K562 (cell line): ENCODE results near the gene MS4A1. TPM values are rescaled to one million over a fixed set of nuclear protein-coding genes. Genes with fewer than 3 reads are reported as not detected.

Source experiments
- ATAC-seq: fragments of 200-7000 bp; cut with Tn5 transposase; 3 replicates; pipeline ENCODE4 v1.9.1; 2020; ENCODE audit warnings: moderate library complexity
- BruUV-seq: library from RNA; stranded (reverse); fragments of 400-500 nt; replicated peaks from 2 replicates; lab custom pipeline; 2021; lab: Mats Ljungman, UMichigan
- CTCF ChIA-PET: fragments of 300-600 bp; formaldehyde crosslinking; extraction: SDS; loops from one replicate; lab custom pipeline; 2021; ENCODE audit warnings: low intra/inter-chr PET ratio; lab: Yijun Ruan, JAX
- POLR2A ChIA-PET: fragments of 300-600, 350-650 bp; sonication (Branson Sonifier 250); formaldehyde crosslinking; extraction: SDS; loops from one replicate; lab custom pipeline; 2021; ENCODE audit warnings: antibody characterized with exemption, inconsistent platforms; lab: Yijun Ruan, JAX
- DNase-seq, 4 experiments: peaks; one replicate each; pipeline versions ENCODE4 v3.0.0 to v3.0.0-alpha.2; 2011 to 2018; ENCODE audit warnings: low spot score in 3 of 4, mixed read lengths in 3 of 4; ENCODE audit errors: extremely low read depth in 1 of 4
- FAIRE-seq: peaks from 2 replicates; lab custom pipeline; 2011; peaks lifted over from hg19 to GRCh38; lab: Jason Lieb, UNC
- H2AFZ ChIP-seq: 2 replicates; pipeline ENCODE4 v1.6.0; 2011; ENCODE audit warnings: low read depth, low read length, control low read depth, inconsistent platforms
- H3K27ac ChIP-seq: fragments of 200-600 bp; 3 replicates; pipeline ENCODE4 v1.8.0; 2011; ENCODE audit warnings: low read depth, mild to moderate bottlenecking, control low read depth, inconsistent platforms, low read length, moderate library complexity, mixed read lengths; ENCODE audit errors: extremely low read depth
- H3K27me3 ChIP-seq, 2 experiments: fragments of 300-600 bp in 1 of 2; 2 replicates in 1 of 2; 3 replicates in 1 of 2; pipeline versions ENCODE4 v1.6.0 to v1.8.0; 2011; ENCODE audit warnings: inconsistent platforms in 2 of 2, low read length in 2 of 2, mild to moderate bottlenecking in 1 of 2, mixed read lengths in 1 of 2, moderate library complexity in 1 of 2; ENCODE audit not compliant: control insufficient read depth in 2 of 2, insufficient read depth in 2 of 2
- H3K36me3 ChIP-seq: fragments of 300-600 bp; 3 replicates; pipeline ENCODE4 v1.8.0; 2011; ENCODE audit warnings: mild to moderate bottlenecking, low read length, inconsistent platforms; ENCODE audit not compliant: control insufficient read depth, insufficient read depth
- H3K4me1 ChIP-seq, 2 experiments: fragments of 200-600 bp in 1 of 2; replicated peaks in 1 of 2; 2 replicates in 1 of 2; 3 replicates in 1 of 2; pipeline versions ENCODE4 v1.5.1 to v1.8.0; 2011; ENCODE audit warnings: inconsistent platforms in 2 of 2, low read length in 2 of 2, mild to moderate bottlenecking in 1 of 2, mixed read lengths in 1 of 2, moderate library complexity in 1 of 2; ENCODE audit not compliant: control insufficient read depth in 2 of 2, insufficient read depth in 2 of 2
- H3K4me2 ChIP-seq: 2 replicates; pipeline ENCODE4 v1.6.1; 2011; ENCODE audit warnings: low read length, control low read depth, inconsistent platforms, mixed read lengths; ENCODE audit not compliant: insufficient read depth
- H3K4me3 ChIP-seq: fragments of 200-600 bp; sonication (generic), shearing (Covaris generic); 2 replicates; pipeline ENCODE4 v1.5.1; 2016; ENCODE audit warnings: control low read depth, inconsistent platforms
- H3K79me2 ChIP-seq: fragments of 200-600 bp; 3 replicates; pipeline ENCODE4 v1.8.0; 2011; ENCODE audit warnings: low read length, inconsistent platforms; ENCODE audit not compliant: control insufficient read depth, insufficient read depth
- H3K9ac ChIP-seq, 2 experiments: 2 replicates each; pipeline versions ENCODE4 v1.6.0 to v1.6.1; 2011; ENCODE audit warnings: low read depth in 2 of 2, low read length in 2 of 2, control low read depth in 1 of 2, inconsistent platforms in 1 of 2, mild to moderate bottlenecking in 1 of 2, mixed read lengths in 1 of 2; ENCODE audit not compliant: insufficient read depth in 1 of 2
- H3K9me1 ChIP-seq: one replicate; pipeline ENCODE4 v1.6.0; 2011; ENCODE audit warnings: inconsistent platforms, mild to moderate bottlenecking, low read length, moderate library complexity; ENCODE audit not compliant: control insufficient read depth, insufficient read depth
- H3K9me3 ChIP-seq: replicated peaks from 2 replicates; pipeline ENCODE4 v1.5.1; 2011; ENCODE audit warnings: low read depth, low read length, inconsistent platforms; ENCODE audit not compliant: control insufficient read depth, insufficient read depth
- H4K20me1 ChIP-seq: replicated peaks from 2 replicates; pipeline ENCODE4 v1.6.1; 2011; ENCODE audit warnings: low read length, inconsistent platforms, mixed read lengths; ENCODE audit not compliant: control insufficient read depth, insufficient read depth
- BACH1 ChIP-seq: fragments of 200-800 bp; sonication (Bioruptor generic); IDR thresholded peaks from 2 replicates; pipeline ENCODE4 v1.6.1; 2016; ENCODE audit warnings: missing genetic modification characterization, missing compliant biosample characterization
- CGGBP1 ChIP-seq: fragments of 250-450 bp; sonication (Bioruptor Pico); IDR thresholded peaks from 2 replicates; pipeline ENCODE4 v1.9.0; 2021; ENCODE audit warnings: mild to moderate bottlenecking
- E2F4 ChIP-seq: sonication (generic); formaldehyde crosslinking; IDR thresholded peaks from 2 replicates; pipeline ENCODE4 v1.8.0; 2022; ENCODE audit warnings: mild to moderate bottlenecking, low read depth, missing genetic modification reagents
- JUN ChIP-seq, 2 experiments: sonication (generic) in 1 of 2; formaldehyde crosslinking in 1 of 2; IDR thresholded peaks; 2 replicates each; pipeline versions ENCODE4 v1.6.1 to v1.8.0; 2012 to 2022; ENCODE audit warnings: borderline replicate concordance in 2 of 2, mild to moderate bottlenecking in 2 of 2, improper control_type of control experiment in 1 of 2, low read depth in 1 of 2, low read length in 1 of 2, missing genetic modification reagents in 1 of 2
- NR4A1 ChIP-seq, 2 experiments: fragments of 250-450 bp in 1 of 2; fragments of 450-650 bp in 1 of 2; sonication (Bioruptor Pico) in 1 of 2; IDR thresholded peaks; 2 replicates each; pipeline versions ENCODE4 v1.4.0 to v1.6.1; 2016 to 2020; ENCODE audit warnings: mild to moderate bottlenecking in 2 of 2, missing compliant biosample characterization in 1 of 2, missing genetic modification characterization in 1 of 2, moderate library complexity in 1 of 2
- RBM25 ChIP-seq: fragments of 200-400 bp; formaldehyde crosslinking; IDR thresholded peaks from 2 replicates; pipeline ENCODE4 v1.6.1; 2018; ENCODE audit warnings: low read length, low read depth, moderate library complexity; ENCODE audit not compliant: severe bottlenecking
- SIX5 ChIP-seq, 2 experiments: IDR thresholded peaks; 2 replicates each; pipeline ENCODE4 v1.6.1; 2011; ENCODE audit warnings: low read length in 2 of 2, borderline replicate concordance in 1 of 2, low read depth in 1 of 2, mild to moderate bottlenecking in 1 of 2, moderate library complexity in 1 of 2; ENCODE audit not compliant: insufficient read depth in 1 of 2
- SMARCA4 ChIP-seq: fragments of 450-650 bp; IDR thresholded peaks from 2 replicates; pipeline ENCODE4 v1.6.1; 2016
- THRA ChIP-seq: fragments of 450-650 bp; IDR thresholded peaks from 2 replicates; pipeline ENCODE4 v1.6.1; 2017; ENCODE audit warnings: mild to moderate bottlenecking, moderate library complexity
- TSC22D4 ChIP-seq: fragments of 450-650 bp; IDR thresholded peaks from 2 replicates; pipeline ENCODE4 v1.6.1; 2016; ENCODE audit warnings: missing genetic modification characterization, missing biosample characterization, control low read depth
- ZZZ3 ChIP-seq: fragments of 450-650 bp; IDR thresholded peaks from 2 replicates; pipeline ENCODE4 v1.6.1; 2016; ENCODE audit warnings: antibody characterized with exemption, mild to moderate bottlenecking, moderate library complexity
- WGBS: fragments of 100-300 bp; shearing (Covaris generic); methylation state at CpG from one replicate; pipeline ENCODE4 v1.1.6; 2016; ENCODE audit warnings: low coverage, mixed read lengths; ENCODE audit not compliant: insufficient coverage; ENCODE audit errors: missing lambda C conversion rate; 5-methylcytosine and 5-hydroxymethylcytosine counted together
- in situ Hi-C: fragments of 300-500 bp; cut with MboI; formaldehyde crosslinking; loops from 4 replicates; pipeline ENCODE4 v1.15.0; 2018; ENCODE audit warnings: inconsistent platforms, mixed read lengths
- intact Hi-C: fragments of 100-400 bp; cut with micrococcal nuclease; formaldehyde crosslinking; loops from 2 replicates; pipeline ENCODE4 v1.14.2; 2022
- polyA plus RNA-seq, 8 experiments: library from polyadenylated mRNA; depleted of rRNA in 4 of 8; stranded (reverse) in 5 of 8; unstranded in 3 of 8; fragments of >200 nt; fragmentation: Nextera tagmentation in 2 of 8; fragmentation: Illumina TruSeq in 1 of 8; extraction: Ambion mirVana in 2 of 8; extraction: Trizol in 1 of 8; gene quantifications; 2 replicates each; pipeline versions ENCODE4 v1.2.1 to v1.2.3, GENCODE V29; 2011 to 2014; ENCODE audit warnings: inconsistent platforms in 1 of 8, missing spikeins in 1 of 8
- total RNA-seq, 7 experiments: library from RNA; depleted of rRNA in 6 of 7; stranded (reverse); fragments of >200 nt in 6 of 7; fragmentation: Illumina TruSeq in 2 of 7; extraction: Trizol in 2 of 7; gene quantifications; 2 replicates each; pipeline versions ENCODE4 v1.2.1 to v1.2.3, GENCODE V29; 2011 to 2021; ENCODE audit warnings: low replicate concordance in 1 of 7

The MS4A1 gene
- total and polyA plus RNA-seq, 9 of the 15 experiments (the other 6 are each of a cell fraction or from before 2014, with no cell fraction given), result 0.01 to 0.24 (median 0.03) TPM; not detected in 5

- TF ChIP-seq CGGBP1 (CRISPR knock-in tag) (no peak), NR4A1 (CRISPR knock-in tag; IDR thresholded peaks at IDR 0.05) (no peak), NR4A1 (tag; IDR thresholded peaks at IDR 0.05) (no peak)
- FAIRE-seq, result no peak
- Histone ChIP-seq H3K4me3 (no peak overlapping the region), H2AFZ (no peak overlapping the region), H3K79me2 (no peaks in the 10 kb centered on the region), H3K9me3 (no peaks in the 10 kb centered on the region), H3K9ac (no peak overlapping the region), H3K27me3 (no peaks in the 10 kb centered on the region), H4K20me1 (no peaks in the 10 kb centered on the region), H3K4me2 (no peak overlapping the region), H3K9me1 (no peaks in the 10 kb centered on the region), H3K36me3 (no peaks in the 10 kb centered on the region), H3K4me1 (no peaks in the 10 kb centered on the region; a peak in 1 of 5 replicates), H3K27ac (no peak overlapping the region)
- ATAC-seq, result no peak
- BruUV-seq, result no TSS peak
- ChIA-PET CTCF (no interaction called here), POLR2A (no interaction called here)
- intact Hi-C loops, result no loop called here
- no peak for DNase-seq
- 0% methylated on average over 2 of the region's 2 CpGs for WGBS
- in situ Hi-C loops, result no loop called here
Measured at GRCh38 chr11:60428517-60428916, 27.1 kb upstream of the MS4A1 start.

GRCh38 chr11:60429272-60429671 is 26.4 kb upstream of the MS4A1 start, which contains the start of gene MS4A5:
TSS of gene MS4A5 (plus strand) at chr11:60429572. CDS start at chr11:60429675, 103 bp downstream.
- Histone ChIP-seq H3K4me2 (no peak within 1 kb of the TSS), H3K9me1 (no peaks in the 10 kb centered on the region), H3K36me3 (no peaks in the 10 kb centered on the region), H3K4me1 (no peaks in the 10 kb centered on the region; a peak in 1 of 5 replicates), H3K9ac (no peak within 1 kb of the TSS), H4K20me1 (no peaks in the 10 kb centered on the region), H3K4me3 (no peak within 1 kb of the TSS), H3K9me3 (no peaks in the 10 kb centered on the region), H3K79me2 (no peaks in the 10 kb centered on the region), H3K27ac (no peak within 1 kb of the TSS), H2AFZ (no peak within 1 kb of the TSS), H3K27me3 (no peaks in the 10 kb centered on the region)
- WGBS, result 16% methylated on average over 5 of the region's 5 CpGs
- no peak for DNase-seq
- no peak for FAIRE-seq
- ChIA-PET CTCF (no interaction called here), POLR2A (no interaction called here)
- in situ Hi-C loops, result no loop called here
- no TSS peak for BruUV-seq
- intact Hi-C loops, result no loop called here
- no peak for ATAC-seq
- TF ChIP-seq BACH1 (no peak), SMARCA4 (no peak), SIX5 (IDR thresholded peaks at IDR 0.05; ENCODE audit: borderline replicate concordance in 1 of 2, insufficient read depth in 1 of 2, low read depth in 1 of 2, low read length in 2 of 2) (no peak), THRA (no peak), ZZZ3 (no peak), TSC22D4 (no peak), RBM25 (no peak), E2F4 (no peak), JUN (IDR thresholded peaks at IDR 0.05; ENCODE audit: borderline replicate concordance, low read depth, low read length) (no peak), JUN (CRISPR knock-in tag; IDR thresholded peaks at IDR 0.05; ENCODE audit: borderline replicate concordance) (no peak)
